Measurements from ENCODE around the gene TOB1.

The TOB1 gene

DNA sequence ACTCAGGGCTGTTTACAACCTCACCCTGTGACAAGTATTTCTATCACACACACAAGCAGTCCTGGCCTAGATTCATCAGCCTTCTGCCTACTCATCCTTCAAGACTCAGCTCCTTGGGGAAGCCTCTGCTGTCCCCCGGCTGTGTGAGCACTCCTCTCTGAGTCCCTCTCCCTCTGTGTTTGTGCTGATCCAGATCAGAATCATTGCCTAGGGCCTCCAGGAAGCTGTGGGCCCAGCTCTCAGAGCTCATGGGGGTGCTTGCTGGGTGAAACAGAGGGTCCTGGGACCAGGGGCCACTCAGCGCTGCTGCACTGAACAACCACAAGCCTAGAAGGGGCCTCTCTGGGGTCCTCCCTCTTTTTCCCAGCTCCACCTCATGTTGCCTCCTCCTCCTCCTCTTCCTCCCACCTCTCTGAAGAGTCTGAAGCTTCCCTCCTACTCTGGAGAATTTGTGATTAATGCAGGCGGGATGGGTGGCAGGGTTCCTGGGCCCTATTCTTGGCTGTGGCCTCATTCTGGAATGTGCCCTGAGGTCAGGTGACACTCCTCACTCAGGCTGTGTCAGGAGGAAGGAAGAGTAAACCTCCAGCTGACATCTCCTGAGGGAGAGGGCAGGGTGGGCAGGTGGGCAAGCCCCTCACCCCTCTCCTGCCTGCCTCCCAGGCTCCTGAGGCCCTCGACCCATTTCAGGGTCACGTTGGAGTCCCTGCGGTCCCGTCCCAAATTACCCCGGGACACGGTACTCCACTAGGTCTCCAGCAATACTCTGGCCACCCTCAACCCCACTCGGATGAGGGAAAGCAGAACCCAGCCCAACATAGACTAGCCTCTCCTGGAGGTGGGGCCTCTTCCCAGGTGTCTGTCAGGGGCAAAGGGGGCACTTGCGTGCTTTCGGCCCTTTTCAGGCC lies 20.7 kb downstream of the TOB1 start:
- no peak for DNase-seq (ENCODE audit: low read depth)

DNA sequence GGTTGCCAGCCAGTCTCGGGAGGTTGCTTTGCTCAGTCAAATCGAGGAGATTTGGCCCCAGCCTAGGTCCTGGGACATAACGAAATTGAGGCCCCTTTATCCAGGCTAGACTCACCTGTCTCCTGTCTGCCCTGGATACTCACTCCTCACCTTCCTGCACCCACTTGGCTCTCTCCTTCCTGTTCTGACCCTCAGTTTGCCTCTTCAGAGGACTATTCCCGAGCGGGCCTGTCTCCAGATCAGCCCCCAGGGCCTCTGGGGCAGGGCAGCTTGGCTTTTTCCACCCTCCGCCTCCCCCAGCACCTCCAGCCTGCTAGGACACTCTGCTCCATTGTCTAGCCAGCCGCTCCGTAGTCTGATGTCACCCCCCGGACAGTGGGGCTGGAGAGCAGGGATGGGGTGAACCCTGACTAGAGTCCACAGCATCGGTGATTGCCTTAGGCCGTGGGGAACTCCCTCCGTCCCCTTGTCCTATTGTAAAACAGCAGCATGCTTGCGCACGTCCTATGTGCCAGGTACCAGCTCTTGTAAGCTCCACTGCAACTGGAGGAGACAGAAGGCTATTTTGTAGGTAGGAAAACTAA lies 21.9 kb downstream of the TOB1 start:
- DNase-seq (ENCODE audit: low read depth), result no peak

DNA sequence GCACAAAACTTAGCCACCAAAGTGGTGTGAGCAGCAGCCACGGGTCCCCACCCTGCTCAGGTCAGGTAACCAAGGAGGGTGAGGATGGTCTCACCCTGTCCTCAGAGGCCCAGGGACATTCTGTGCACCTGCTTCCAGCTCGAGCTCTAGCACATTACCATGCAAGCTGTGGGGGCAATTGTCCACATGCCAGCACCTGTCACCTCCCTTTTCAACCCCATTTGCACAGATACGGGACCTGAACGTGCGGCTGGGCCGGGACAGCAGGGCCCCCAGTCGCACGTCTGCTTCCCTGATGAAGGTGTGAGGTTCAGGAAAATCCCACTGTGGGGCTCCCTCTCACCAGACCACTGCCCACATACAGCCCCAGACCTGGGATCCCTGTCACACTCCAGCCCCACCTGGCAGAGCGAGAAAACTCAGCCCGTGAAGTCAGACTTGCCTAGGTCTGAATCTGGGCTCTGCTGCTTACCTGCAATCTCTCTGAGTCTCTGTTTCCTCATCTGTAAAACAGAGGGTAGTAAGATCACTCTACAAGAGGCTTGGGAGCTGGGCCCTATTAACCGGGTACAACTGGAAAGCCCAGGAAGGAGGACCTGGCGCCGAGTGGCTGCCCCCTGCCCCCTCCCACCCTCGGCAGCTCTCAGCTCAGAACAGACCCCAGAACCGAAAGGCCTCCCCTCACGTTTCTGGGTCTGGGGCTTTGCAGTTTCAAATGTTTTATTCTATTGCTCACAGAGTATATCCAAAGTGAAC lies 22.8 kb downstream of the TOB1 start:
- no peak for DNase-seq (ENCODE audit: low read depth)

DNA sequence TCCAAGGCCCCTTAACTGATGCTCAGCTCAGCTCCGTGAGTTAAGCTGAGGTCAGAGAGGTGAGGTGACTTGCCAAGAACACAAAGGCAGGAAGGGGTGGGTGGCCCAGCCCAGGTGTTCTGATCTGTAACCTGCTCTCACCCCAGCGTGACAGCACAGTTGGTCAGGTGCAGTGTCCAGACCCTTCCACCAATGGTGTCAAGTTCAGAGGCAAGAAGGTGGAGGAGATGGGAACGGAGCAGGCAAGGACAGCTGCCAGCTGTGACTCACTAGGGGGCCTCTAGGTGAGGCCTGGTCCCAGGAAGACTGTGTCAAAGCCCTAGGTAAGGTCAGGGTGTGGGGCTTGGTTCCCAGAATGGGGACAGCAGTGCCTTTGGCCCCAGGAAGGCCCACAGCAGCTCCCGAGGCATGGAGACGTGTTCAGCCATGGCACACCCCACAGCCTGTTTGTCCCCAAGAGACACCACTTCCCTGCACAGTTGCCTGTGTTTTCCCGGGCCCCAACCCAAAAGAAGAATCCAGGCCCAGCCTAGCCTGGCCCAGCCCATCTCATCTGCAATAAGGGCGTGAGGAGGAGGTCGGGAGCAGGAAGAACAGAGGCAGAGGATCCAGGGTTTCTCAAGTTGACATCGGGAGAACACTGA lies 23.5 kb downstream of the TOB1 start:
- DNase-seq (ENCODE audit: low read depth), result no peak

DNA sequence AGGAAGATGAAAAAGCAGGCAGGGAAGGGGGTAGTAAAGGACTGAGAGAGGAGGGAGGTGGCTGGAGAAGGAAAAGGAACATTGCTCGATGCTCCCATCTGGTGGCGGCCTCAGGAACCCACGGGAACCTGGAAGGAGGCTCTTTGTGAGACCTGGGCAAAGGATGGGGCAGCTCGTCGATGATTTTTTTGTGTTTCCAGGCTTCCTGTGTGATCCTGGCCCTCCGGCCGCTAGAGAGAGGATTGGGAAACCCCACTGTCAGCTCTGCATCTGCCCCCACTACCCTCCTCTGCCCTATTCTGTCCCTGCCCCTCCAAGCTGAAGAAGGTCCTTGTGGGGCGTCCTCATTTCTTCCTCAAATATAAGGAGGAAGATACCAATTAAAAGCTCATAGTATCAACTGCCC lies 24.2 kb downstream of the TOB1 start:
- no peak for DNase-seq (ENCODE audit: low read depth)

DNA sequence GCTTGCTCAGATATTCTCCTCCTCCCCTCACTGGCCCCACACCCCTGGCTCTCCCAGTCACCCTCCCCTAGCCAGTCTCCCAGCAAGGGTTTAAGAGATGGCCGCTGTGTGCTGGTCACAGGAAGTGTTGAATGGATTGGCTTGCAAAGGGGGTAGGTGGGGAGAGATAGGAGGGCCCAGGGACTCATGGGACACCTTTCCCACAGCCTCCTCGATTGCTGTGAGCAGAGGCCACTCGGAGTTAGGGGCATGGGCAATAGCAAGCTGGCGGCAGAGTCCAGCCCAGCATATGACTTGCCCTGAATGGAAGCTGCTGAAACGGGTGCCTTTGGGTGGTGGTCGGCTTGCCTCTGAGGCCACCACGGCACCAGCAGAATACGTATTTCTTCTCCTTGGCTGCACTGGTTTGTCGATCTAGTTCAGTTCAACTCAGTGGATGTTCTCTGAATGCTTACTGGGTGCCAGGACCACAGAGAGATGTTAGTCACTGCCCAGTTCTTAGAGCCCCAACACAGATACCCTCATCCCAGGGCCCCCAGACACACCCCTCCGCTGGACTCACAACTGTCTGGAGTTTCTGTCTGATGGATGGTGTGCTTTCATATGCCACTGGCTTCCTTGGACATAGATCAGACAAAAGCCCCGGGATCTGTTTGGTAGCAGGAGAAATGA lies 24.7 kb downstream of the TOB1 start:
- no peak for DNase-seq (ENCODE audit: low read depth)

DNA sequence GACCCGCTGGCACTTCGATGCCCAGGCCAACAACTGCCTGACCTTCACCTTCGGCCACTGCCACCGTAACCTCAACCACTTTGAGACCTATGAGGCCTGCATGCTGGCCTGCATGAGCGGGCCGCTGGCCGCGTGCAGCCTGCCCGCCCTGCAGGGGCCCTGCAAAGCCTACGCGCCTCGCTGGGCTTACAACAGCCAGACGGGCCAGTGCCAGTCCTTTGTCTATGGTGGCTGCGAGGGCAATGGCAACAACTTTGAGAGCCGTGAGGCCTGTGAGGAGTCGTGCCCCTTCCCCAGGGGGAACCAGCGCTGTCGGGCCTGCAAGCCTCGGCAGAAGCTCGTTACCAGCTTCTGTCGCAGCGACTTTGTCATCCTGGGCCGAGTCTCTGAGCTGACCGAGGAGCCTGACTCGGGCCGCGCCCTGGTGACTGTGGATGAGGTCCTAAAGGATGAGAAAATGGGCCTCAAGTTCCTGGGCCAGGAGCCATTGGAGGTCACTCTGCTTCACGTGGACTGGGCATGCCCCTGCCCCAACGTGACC lies 25.8 kb downstream of the TOB1 start:
- no peak for DNase-seq (ENCODE audit: low read depth)

DNA sequence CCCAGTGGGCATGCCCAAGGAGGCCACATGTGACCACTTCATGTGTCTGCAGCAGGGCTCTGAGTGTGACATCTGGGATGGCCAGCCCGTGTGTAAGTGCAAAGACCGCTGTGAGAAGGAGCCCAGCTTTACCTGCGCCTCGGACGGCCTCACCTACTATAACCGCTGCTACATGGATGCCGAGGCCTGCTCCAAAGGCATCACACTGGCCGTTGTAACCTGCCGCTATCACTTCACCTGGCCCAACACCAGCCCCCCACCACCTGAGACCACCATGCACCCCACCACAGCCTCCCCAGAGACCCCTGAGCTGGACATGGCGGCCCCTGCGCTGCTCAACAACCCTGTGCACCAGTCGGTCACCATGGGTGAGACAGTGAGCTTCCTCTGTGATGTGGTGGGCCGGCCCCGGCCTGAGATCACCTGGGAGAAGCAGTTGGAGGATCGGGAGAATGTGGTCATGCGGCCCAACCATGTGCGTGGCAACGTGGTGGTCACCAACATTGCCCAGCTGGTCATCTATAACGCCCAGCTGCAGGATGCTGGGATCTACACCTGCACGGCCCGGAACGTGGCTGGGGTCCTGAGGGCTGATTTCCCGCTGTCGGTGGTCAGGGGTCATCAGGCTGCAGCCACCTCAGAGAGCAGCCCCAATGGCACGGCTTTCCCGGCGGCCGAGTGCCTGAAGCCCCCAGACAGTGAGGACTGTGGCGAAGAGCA lies 26.4 kb downstream of the TOB1 start:
- DNase-seq (ENCODE audit: low read depth), result no peak

DNA sequence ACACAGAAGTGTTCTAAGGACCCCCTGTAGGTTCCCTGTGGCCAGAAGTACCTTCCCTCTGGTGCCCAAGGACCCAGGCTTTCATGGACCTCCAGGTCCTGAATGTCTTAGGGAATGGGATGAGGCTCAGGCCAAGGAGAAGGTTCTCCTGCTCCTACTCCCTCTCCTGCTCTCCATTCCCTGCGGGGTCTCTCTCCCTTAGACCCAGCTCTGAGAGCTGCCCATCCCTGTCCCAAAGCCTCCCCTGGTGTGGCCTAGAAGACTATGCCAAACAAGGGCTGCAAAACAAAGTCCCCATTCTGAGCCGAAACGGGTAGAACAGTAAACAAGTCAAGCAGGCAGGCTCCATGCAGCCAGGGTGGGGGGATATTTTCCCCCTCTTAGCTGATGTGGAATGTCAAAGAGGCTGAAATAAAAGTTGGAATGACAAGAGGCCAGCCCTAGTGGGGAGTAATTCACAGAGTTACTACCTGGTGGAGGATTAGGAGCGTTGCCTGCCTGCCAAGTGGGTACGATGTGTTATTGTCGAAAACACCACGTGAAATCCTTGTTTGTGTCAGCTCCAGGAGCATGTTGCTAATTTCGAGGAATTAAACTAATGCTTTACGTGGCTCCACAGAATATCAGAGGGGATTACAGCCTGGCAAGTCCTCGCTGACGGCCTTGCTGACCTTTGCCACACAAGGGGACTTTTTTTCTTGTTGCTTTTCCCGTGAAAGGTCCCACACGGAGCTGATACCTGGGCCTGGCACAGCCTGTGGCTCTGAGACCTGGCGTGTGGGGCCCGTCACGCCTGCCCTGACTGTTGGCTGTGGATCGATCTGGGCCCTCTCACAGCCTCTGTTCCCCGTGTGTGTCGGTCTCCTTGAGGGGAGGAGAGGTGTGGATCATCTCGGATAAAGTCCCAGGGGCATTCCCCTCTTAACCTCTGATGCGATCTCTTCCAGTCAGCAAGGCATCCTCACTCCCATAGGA lies 27.9 kb downstream of the TOB1 start:
- no peak for DNase-seq (ENCODE audit: low read depth)

DNA sequence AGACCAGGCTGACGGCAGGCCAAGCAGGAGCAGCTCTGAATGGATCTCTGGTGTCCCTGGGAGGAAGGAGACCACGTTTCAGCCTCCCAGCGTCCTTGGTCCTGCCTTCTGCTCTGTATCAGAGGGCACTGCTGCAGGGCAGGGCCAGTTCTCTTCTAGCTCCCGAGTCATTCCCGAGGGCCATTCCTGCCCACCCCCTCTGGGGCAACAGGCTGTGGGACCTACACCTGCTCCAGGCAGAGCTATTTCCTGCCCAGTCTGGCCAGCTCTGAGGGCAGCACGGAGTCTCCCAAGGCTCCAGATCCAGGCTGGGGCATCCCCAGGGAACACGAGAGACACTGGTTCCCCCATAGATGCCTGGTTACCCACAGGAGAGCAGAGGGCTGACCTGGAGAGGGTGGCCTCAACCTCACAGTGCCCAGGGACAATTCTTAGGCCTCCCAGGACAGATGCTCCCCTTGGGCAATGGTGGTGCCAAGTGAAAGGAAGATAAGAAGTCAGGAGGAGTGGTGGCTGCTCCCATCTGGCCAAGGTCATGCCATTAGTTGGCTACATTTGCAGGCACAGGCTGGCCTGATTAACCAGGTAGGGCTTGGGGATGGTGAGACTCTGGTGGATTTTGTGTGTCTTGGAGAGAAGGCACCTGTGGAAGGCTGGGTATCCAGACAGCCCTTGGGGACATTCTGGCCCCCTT lies 28.7 kb downstream of the TOB1 start:
- DNase-seq (ENCODE audit: low read depth), result no peak

DNA sequence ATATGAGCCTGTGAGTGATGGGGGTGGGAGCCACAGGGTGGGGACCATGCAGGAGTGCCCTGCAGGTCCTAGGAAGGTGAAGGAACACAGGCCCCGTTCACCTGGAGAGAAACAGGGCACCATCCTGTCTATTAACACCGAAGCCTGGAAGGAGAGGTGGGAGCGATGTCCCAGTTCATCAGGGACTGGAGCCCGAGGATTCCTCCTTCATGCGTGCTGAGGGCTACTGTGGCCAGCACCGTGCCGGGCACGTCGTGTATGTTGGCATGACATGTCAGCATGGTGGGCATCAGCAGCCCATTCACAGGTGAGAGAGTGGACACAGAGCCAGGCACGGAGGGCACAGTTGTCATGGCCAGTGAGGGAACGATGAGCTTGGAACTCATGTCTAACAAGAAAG lies 29.3 kb downstream of the TOB1 start:
- DNase-seq (ENCODE audit: low read depth), result no peak

DNA sequence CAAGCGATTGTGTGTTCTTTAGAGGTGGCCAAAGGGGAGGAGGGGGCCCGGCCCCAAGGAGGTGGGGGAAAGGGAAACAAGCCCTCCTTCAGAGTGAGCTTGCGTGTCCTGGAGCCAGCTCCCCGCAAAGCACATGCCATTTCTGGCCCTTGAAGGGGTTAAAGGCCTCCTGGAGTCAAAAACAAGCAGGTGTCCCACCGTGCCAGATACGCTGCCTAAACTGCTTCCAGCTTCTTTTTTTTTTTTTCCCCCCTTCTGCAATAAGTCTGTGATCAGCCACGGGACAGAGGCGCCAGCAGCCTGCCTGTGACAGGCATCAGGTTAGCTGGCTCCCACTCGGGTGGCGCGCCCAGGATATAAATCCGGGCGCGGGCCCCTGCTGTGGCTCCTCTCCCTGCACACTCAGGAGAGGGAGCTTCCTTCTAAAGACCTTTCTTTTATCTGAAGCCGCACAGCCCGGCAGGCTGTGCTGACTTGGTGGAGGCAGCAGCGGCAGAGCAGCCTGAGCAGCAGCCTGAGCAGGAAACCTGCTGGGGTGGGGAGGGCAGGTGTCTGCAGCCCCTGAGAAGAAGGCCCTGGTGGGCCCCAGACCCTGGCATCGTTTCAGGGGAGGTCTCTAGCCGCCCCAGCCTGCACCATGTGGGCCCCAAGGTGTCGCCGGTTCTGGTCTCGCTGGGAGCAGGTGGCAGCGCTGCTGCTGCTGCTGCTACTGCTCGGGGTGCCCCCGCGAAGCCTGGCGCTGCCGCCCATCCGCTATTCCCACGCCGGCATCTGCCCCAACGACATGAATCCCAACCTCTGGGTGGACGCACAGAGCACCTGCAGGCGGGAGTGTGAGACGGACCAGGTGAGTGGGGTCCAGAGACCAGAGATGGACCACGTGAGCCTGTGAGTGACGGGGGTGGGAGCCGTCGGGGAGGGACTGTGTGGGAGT lies 30.6 kb downstream of the TOB1 start, which contains the start of gene WFIKKN2:
Gene WFIKKN2 (plus strand): TSS at position 286 of the 934 bp plus-strand sequence. CDS start 352 bp downstream, at position 638.
- no peak for DNase-seq (ENCODE audit: low read depth)

DNA sequence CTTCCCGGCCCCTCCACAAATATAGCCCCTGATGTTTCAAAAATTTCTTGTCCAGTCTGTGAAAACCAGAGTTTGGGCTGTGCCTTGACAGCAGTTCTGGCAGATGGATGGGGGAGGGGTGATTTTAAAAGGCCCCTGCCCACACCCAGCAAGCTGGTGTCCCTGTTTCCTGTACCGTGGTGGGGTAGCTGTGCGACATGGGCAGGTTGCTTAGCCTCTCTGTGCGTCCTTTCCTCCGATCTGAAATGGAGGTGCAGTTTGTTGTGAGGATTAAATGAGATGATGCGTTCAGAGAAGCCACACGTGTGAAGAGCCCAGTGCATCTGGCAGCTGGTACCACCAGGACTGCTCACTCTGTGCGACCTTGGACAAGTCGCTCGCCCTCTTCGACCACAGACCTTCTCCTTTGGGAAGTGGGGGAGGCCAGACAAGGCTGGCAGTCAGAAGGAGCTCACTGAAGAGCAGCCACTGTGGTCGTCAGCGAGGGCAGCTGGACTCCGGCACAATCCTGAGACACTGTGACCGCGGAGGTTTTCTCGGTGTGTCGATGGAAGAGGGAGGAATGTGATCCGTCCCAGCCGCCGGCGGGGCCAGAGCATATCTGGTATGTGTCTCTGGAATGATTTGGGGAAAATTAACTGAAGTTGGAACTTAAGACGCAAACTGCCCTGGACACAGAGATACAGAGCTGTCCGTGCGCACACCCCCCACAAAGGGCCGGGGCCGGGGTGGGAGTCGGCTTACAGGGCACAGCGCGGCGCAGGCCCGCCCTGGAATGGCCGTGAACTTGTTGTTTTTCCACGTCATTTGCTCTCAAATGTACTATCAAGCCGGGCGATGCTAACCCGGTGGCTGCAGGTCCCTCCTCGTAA lies 31.5 kb downstream of the TOB1 start:
- DNase-seq (ENCODE audit: low read depth), result no peak

DNA sequence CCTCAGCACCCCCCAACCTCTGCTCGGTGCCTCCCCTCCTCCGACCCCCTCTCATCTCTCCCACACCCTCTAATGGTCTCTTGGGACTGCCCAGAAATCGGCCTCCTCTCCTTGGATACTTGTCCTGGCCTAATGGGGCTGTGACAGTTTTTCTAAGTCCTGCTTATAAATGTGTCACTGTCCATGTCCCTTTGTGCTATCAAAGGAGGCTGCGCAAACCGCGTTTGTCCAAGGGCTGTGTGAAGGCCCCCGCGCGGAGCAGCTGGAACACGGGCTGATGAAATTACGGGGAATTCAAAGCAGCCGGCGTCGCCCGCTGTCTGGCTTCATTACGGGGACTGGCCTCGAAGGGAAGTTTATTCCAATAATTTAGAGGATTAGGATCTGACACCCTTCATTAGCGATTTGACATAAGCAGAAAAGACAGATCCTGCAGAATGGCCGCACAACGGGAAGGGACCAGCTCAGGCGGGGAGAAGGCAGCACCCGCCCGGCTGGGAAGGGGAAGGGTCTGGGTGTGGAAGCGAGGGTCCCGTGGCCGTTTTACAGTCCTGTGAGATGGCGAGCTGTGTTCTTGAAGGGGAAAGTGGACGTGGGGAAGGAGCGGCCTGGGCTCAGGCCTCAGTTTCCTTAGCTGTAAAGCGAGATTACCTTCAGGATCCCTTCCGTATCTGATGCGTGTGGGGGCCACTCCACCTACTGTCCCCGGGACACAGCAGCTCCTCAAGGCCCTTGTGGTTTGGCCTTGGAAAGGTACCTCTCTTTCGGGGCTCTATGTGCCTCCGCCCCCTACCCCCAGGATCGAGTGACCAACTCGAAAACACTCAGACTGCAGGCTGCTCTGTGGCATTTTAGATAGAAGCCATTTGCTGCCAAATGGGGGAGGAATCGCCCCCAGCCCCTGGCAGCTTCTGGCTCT lies 32.4 kb downstream of the TOB1 start:
- no peak for DNase-seq (ENCODE audit: low read depth)

DNA sequence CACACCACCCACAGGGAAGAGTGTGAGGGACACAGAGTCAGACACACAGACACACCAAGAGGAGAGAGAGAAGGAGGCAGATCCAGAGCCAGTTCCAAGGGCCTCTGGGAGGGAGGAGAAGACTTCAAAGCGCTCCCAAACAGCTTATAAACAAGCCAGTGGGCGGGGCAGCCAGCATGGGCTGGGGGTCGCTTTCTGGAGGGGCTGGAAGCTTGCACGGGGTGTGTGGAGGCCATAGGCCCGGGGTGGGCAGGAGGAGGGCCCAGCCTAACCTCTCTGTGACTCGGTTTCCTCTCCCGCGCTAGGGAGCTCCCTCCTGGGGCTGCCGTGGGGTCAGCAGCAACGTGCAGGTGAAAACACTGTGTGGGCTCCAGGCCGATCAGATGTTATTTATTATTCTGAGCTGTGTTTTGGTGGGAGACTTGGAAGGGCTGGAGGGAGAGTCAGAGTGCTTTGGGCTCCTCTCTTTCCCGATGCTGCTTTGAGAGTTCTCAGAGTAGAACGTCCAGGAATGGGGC lies 33.2 kb downstream of the TOB1 start:
- no peak for DNase-seq (ENCODE audit: low read depth)

All from stimulated activated CD8-positive, alpha-beta memory T cell treated with anti-CD3 and anti-CD28 coated beads, Interleukin-12 subunit alpha, Interleukin-12 subunit beta, amount 100 ng/mL, for 4 hours (primary cell).